Uterus (tissue), 2 donors: ENCODE results near the gene TCTN2.

Experiments
- POLR2A ChIP-seq, 2 donors: fragments of 450-650 bp; IDR thresholded peaks; one replicate each; pipeline ENCODE4 v1.6.1; 2016; ENCODE audit warnings: antibody characterized with exemption in 2 of 2, mild to moderate bottlenecking in 1 of 2, moderate library complexity in 1 of 2
- TF ChIP-seq, protein P1 (sequence below), 4 experiments: fragments of 200-600 bp in 2 of 4; fragments of 450-650 bp in 2 of 4; sonication (generic) in 2 of 4; IDR thresholded peaks; one replicate each; pipeline ENCODE4 v1.5.1; 2016 to 2019; ENCODE audit warnings: antibody characterized with exemption in 4 of 4, mild to moderate bottlenecking in 2 of 4, moderate library complexity in 1 of 4

DNA sequence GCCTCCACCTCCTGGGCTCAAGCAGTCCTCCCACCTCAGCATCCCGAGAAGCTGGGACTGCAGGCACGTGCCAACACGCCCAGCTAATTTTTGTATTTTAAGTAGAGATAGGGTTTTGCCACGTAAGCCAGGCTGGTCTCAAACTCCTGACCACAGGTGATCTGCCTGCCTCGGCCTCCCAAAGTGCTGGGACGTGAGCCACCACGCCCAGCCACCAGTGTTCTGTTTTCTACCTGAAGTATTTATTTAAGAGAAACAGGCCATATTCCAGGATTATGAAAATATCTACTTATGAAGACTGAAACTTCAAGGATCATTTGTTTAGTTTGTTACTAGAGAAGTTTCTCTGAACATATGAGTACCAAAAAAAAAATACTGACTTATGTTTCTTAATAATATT lies 27.0 kb upstream of the TCTN2 start:
- TF ChIP-seq, protein P1, sequence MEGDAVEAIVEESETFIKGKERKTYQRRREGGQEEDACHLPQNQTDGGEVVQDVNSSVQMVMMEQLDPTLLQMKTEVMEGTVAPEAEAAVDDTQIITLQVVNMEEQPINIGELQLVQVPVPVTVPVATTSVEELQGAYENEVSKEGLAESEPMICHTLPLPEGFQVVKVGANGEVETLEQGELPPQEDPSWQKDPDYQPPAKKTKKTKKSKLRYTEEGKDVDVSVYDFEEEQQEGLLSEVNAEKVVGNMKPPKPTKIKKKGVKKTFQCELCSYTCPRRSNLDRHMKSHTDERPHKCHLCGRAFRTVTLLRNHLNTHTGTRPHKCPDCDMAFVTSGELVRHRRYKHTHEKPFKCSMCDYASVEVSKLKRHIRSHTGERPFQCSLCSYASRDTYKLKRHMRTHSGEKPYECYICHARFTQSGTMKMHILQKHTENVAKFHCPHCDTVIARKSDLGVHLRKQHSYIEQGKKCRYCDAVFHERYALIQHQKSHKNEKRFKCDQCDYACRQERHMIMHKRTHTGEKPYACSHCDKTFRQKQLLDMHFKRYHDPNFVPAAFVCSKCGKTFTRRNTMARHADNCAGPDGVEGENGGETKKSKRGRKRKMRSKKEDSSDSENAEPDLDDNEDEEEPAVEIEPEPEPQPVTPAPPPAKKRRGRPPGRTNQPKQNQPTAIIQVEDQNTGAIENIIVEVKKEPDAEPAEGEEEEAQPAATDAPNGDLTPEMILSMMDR (IDR thresholded peaks at IDR 0.05): no peak
- no peak for TF ChIP-seq POLR2A (IDR thresholded peaks at IDR 0.05)
